B cell (primary cell): ENCODE results near the gene PTX3. TPM values are rescaled to one million over a fixed set of nuclear protein-coding genes. Genes with fewer than 3 reads are reported as not detected.

Source experiments
- ATAC-seq: fragments of 200-7000 bp; cut with Tn5 transposase; one replicate; pipeline ENCODE4 v1.10.0; 2021; ENCODE audit warnings: low read depth, mild to moderate bottlenecking, moderate number of reproducible peaks, moderate library complexity
- CTCF ChIA-PET: fragments of 350-600 bp; sonication (Branson Sonifier 250); formaldehyde crosslinking; loops from one replicate; lab custom pipeline; 2021; ENCODE audit warnings: antibody characterized with exemption, inconsistent platforms; lab: Charles Lee
- POLR2A ChIA-PET: fragments of 350-600 bp; sonication (Branson Sonifier 250); formaldehyde crosslinking; loops from one replicate; lab custom pipeline; 2021; ENCODE audit warnings: antibody characterized with exemption; lab: Charles Lee
- DNase-seq: peaks from one replicate; pipeline ENCODE4 v3.0.0; 2013
- H2AFZ ChIP-seq: 2 replicates; pipeline ENCODE4 v1.6.1; 2012; ENCODE audit warnings: mild to moderate bottlenecking, low read depth, low read length; ENCODE audit not compliant: insufficient read depth, poor library complexity, severe bottlenecking
- H3K27ac ChIP-seq, 2 donors: 1 replicate in 1 of 2; 2 replicates in 1 of 2; pipeline ENCODE4 v1.5.1; 2012 to 2013; ENCODE audit warnings: low read length in 2 of 2, mild to moderate bottlenecking in 2 of 2, moderate library complexity in 1 of 2
- H3K27me3 ChIP-seq, 4 experiments: fragments of 200-600 bp in 1 of 4; sonication (generic) in 1 of 4; replicated peaks in 1 of 4; 1 replicate in 2 of 4; 2 replicates in 2 of 4; pipeline versions ENCODE4 v1.6.1 to v1.7.0; 2013 to 2016; ENCODE audit warnings: low read length in 3 of 4, mild to moderate bottlenecking in 2 of 4, mixed read lengths in 1 of 4, moderate library complexity in 1 of 4; ENCODE audit not compliant: insufficient read depth in 4 of 4, control insufficient read depth in 3 of 4; ENCODE audit errors: control extremely low read depth in 1 of 4
- H3K36me3 ChIP-seq, 2 experiments: replicated peaks in 1 of 2; 1 replicate in 1 of 2; 2 replicates in 1 of 2; pipeline versions ENCODE4 v1.6.1 to v1.7.1; 2013; ENCODE audit warnings: low read length in 1 of 2; ENCODE audit not compliant: insufficient read depth in 2 of 2, control insufficient read depth in 1 of 2; ENCODE audit errors: control extremely low read depth in 1 of 2, extremely low read depth in 1 of 2
- H3K4me1 ChIP-seq, 2 donors: fragments of 200-600 bp in 1 of 2; sonication (generic) in 1 of 2; 1 replicate in 1 of 2; 2 replicates in 1 of 2; pipeline versions ENCODE4 v1.5.1 to v1.6.1; 2013 to 2017; ENCODE audit warnings: low read length in 2 of 2; ENCODE audit not compliant: control insufficient read depth in 2 of 2, insufficient read depth in 2 of 2
- H3K4me2 ChIP-seq: replicated peaks from 2 replicates; pipeline ENCODE3; 2012; ENCODE audit warnings: mild to moderate bottlenecking, low read depth, low read length; ENCODE audit not compliant: poor library complexity, severe bottlenecking
- H3K4me3 ChIP-seq, 5 experiments: fragments of 200-600 bp in 1 of 5; sonication (generic) in 1 of 5; 1 replicate in 3 of 5; 2 replicates in 2 of 5; pipeline versions ENCODE4 v1.5.1 to v1.7.0; 2011 to 2016; ENCODE audit warnings: low read length in 4 of 5, mild to moderate bottlenecking in 4 of 5, low read depth in 2 of 5, control low read depth in 1 of 5, moderate library complexity in 1 of 5; ENCODE audit not compliant: insufficient read depth in 1 of 5; ENCODE audit errors: control extremely low read depth in 1 of 5, extremely low read depth in 1 of 5
- H3K79me2 ChIP-seq: fragments of 200-600 bp; sonication (generic); one replicate; pipeline ENCODE4 v1.6.0; 2016; ENCODE audit warnings: low read length; ENCODE audit not compliant: control insufficient read depth, insufficient read depth
- H3K9ac ChIP-seq: fragments of 200-600 bp; sonication (generic); 2 replicates; pipeline ENCODE4 v1.6.1; 2017; ENCODE audit warnings: mild to moderate bottlenecking, low read length, moderate library complexity
- H3K9me3 ChIP-seq, 3 donors: one replicate each; pipeline versions ENCODE4 v1.6.1 to v1.7.1; 2013; ENCODE audit warnings: low read length in 2 of 3; ENCODE audit not compliant: control insufficient read depth in 2 of 3, insufficient read depth in 1 of 3; ENCODE audit errors: control extremely low read depth in 1 of 3
- H4K20me1 ChIP-seq: 2 replicates; pipeline ENCODE4 v1.6.0; 2012; ENCODE audit warnings: mild to moderate bottlenecking, low read length; ENCODE audit not compliant: insufficient read depth, control insufficient read depth, poor library complexity, severe bottlenecking
- H3K27ac Mint-ChIP-seq: one replicate; pipeline ENCODE4 v1.8.0; 2021; ENCODE audit warnings: mixed read lengths
- H3K27me3 Mint-ChIP-seq: one replicate; pipeline ENCODE4 v1.8.0; 2021; ENCODE audit warnings: mixed read lengths
- H3K4me1 Mint-ChIP-seq: one replicate; pipeline ENCODE4 v1.8.0; 2021; ENCODE audit warnings: mixed read lengths
- H3K4me3 Mint-ChIP-seq: one replicate; pipeline ENCODE4 v1.8.0; 2021; ENCODE audit warnings: mixed read lengths
- H3K9me3 Mint-ChIP-seq: one replicate; pipeline ENCODE4 v1.8.0; 2022; ENCODE audit warnings: mixed read lengths; ENCODE audit not compliant: insufficient read depth
- CTCF ChIP-seq: fragments of 200-600 bp; IDR thresholded peaks from one replicate; pipeline ENCODE4 v1.8.0; 2022; ENCODE audit warnings: antibody characterized with exemption, mild to moderate bottlenecking
- EZH2 ChIP-seq: IDR thresholded peaks from 2 replicates; pipeline ENCODE4 v1.6.1; 2012; ENCODE audit warnings: borderline replicate concordance, low read depth, mild to moderate bottlenecking, moderate library complexity, low read length; ENCODE audit not compliant: insufficient read depth, poor library complexity, severe bottlenecking
- WGBS: methylation state at CpG from one replicate; pipeline ENCODE4 v1.1.5; 2013; ENCODE audit warnings: missing lambda C conversion rate; ENCODE audit not compliant: insufficient coverage; 5-methylcytosine and 5-hydroxymethylcytosine counted together
- intact Hi-C: fragments of 100-400 bp; cut with micrococcal nuclease; formaldehyde crosslinking; loops from one replicate; pipeline ENCODE4 v1.10.0; 2022
- polyA plus RNA-seq: library from polyadenylated mRNA; depleted of rRNA; stranded (reverse); fragments of >200 nt; gene quantifications from 2 replicates; pipeline ENCODE4 v1.2.3, GENCODE V29; 2012
- total RNA-seq, 2 donors: library from RNA; stranded (reverse); fragments of 120-200 nt in 1 of 2; gene quantifications; 1 replicate in 1 of 2; 2 replicates in 1 of 2; pipeline versions ENCODE4 v1.2.3 to v1.2.4, GENCODE V29; 2013 to 2022

Gene PTX3
- total and polyA plus RNA-seq, 2 donors (not counting 1 experiment from before 2014, with no cell fraction given) = 0.37 to 0.40 TPM

GRCh38 chr3:157471064-157471463, 34.4 kb downstream of the PTX3 start:
- no peaks in the 10 kb centered on the region for H4K20me1 ChIP-seq
- no peak overlapping the region for H3K27ac Mint-ChIP-seq
- intact Hi-C loops = no loop called here
- H3K27ac ChIP-seq = no peak overlapping the region
- POLR2A ChIA-PET = no interaction called here
- H3K9me3 ChIP-seq = no peaks in the 10 kb centered on the region
- no peaks in the 10 kb centered on the region for H3K27me3 ChIP-seq
- no peak overlapping the region for H2AFZ ChIP-seq
- H3K4me2 ChIP-seq = no peak overlapping the region
- no CpG with 5 or more reads among the region's 1 CpG for WGBS
- no peaks in the 10 kb centered on the region for H3K4me1 Mint-ChIP-seq
- no peak overlapping the region for H3K4me3 ChIP-seq
- H3K9ac ChIP-seq = no peak overlapping the region
- ATAC-seq (no peak), DNase-seq (no peak)
- no peaks in the 10 kb centered on the region for H3K9me3 Mint-ChIP-seq
- H3K36me3 ChIP-seq = no peaks in the 10 kb centered on the region
- TF ChIP-seq CTCF = no peak
- no peak for TF ChIP-seq EZH2
- H3K79me2 ChIP-seq = no peaks in the 10 kb centered on the region
- H3K4me1 ChIP-seq = no peaks in the 10 kb centered on the region
- CTCF ChIA-PET = no interaction called here
- no peak overlapping the region for H3K4me3 Mint-ChIP-seq
- H3K27me3 Mint-ChIP-seq = peaks cover under 1% of the 10 kb centered on the region

- no peaks in the 10 kb centered on the region for H3K9me3 Mint-ChIP-seq
- TF ChIP-seq EZH2 = no peak
- TF ChIP-seq CTCF = no peak
- Histone ChIP-seq H3K9me3 (no peaks in the 10 kb centered on the region), H2AFZ (no peak overlapping the region), H3K27me3 (no peaks in the 10 kb centered on the region), H3K4me1 (no peaks in the 10 kb centered on the region), H3K4me2 (no peak overlapping the region), H3K36me3 (no peaks in the 10 kb centered on the region), H3K9ac (no peak overlapping the region), H3K79me2 (no peaks in the 10 kb centered on the region), H3K27ac (no peak overlapping the region), H4K20me1 (no peaks in the 10 kb centered on the region), H3K4me3 (no peak overlapping the region)
- WGBS = no CpG with 5 or more reads among the region's 1 CpG
- no peak overlapping the region for H3K27ac Mint-ChIP-seq
- intact Hi-C loops = no loop called here
- H3K27me3 Mint-ChIP-seq = peaks cover 6% of the 10 kb centered on the region
- ChIA-PET CTCF (no interaction called here), POLR2A (no interaction called here)
- H3K4me3 Mint-ChIP-seq = no peak overlapping the region
- no peaks in the 10 kb centered on the region for H3K4me1 Mint-ChIP-seq
- DNase-seq (no peak), ATAC-seq (no peak)
These were observed 36.0 kb downstream of the PTX3 start for GRCh38 chr3:157472648-157473047.
